ENCODE measurements around the gene RALGAPA1.

The RALGAPA1 gene

GRCh38 chr14:35531960-35532747 is 276.9 kb downstream of the RALGAPA1 start:
- TF ChIP-seq, protein P1, sequence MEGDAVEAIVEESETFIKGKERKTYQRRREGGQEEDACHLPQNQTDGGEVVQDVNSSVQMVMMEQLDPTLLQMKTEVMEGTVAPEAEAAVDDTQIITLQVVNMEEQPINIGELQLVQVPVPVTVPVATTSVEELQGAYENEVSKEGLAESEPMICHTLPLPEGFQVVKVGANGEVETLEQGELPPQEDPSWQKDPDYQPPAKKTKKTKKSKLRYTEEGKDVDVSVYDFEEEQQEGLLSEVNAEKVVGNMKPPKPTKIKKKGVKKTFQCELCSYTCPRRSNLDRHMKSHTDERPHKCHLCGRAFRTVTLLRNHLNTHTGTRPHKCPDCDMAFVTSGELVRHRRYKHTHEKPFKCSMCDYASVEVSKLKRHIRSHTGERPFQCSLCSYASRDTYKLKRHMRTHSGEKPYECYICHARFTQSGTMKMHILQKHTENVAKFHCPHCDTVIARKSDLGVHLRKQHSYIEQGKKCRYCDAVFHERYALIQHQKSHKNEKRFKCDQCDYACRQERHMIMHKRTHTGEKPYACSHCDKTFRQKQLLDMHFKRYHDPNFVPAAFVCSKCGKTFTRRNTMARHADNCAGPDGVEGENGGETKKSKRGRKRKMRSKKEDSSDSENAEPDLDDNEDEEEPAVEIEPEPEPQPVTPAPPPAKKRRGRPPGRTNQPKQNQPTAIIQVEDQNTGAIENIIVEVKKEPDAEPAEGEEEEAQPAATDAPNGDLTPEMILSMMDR (IDR thresholded peaks at IDR 0.05; ENCODE audit: low read depth, low read length), result no peak
- Histone ChIP-seq H3K9me3 (ENCODE audit: severe bottlenecking) (no peaks in the 10 kb centered on the region), H3K27me3 (ENCODE audit: insufficient read depth, low read depth, severe bottlenecking) (no peaks in the 10 kb centered on the region), H3K4me3 (ENCODE audit: low read depth, low read length) (peak overlapping the region; percentile 92), H3K36me3 (peaks cover 42% of the 10 kb centered on the region), H3K27ac (peak overlapping the region; percentile 94)
- no peak for DNase-seq

- Histone ChIP-seq H3K36me3 (peaks cover 31% of the 10 kb centered on the region), H3K9me3 (ENCODE audit: severe bottlenecking) (peaks cover 2% of the 10 kb centered on the region), H3K27me3 (ENCODE audit: insufficient read depth, low read depth, severe bottlenecking) (no peaks in the 10 kb centered on the region), H3K4me3 (ENCODE audit: low read depth, low read length) (no peak overlapping the region), H3K27ac (no peak overlapping the region)
- no peak for DNase-seq
- TF ChIP-seq, protein P1 (IDR thresholded peaks at IDR 0.05; ENCODE audit: low read depth, low read length), result no peak
These were observed 282.1 kb downstream of the RALGAPA1 start for GRCh38 chr14:35526962-35527361.

- Histone ChIP-seq H3K9me3 (ENCODE audit: severe bottlenecking) (peaks cover 2% of the 10 kb centered on the region), H3K4me3 (ENCODE audit: low read depth, low read length) (no peak overlapping the region), H3K27ac (no peak overlapping the region), H3K27me3 (ENCODE audit: insufficient read depth, low read depth, severe bottlenecking) (no peaks in the 10 kb centered on the region), H3K36me3 (peaks cover 31% of the 10 kb centered on the region)
- TF ChIP-seq, protein P1 (IDR thresholded peaks at IDR 0.05; ENCODE audit: low read depth, low read length), result no peak
- DNase-seq, result no peak
These were observed 283.4 kb downstream of the RALGAPA1 start for GRCh38 chr14:35525695-35526094.

DNA sequence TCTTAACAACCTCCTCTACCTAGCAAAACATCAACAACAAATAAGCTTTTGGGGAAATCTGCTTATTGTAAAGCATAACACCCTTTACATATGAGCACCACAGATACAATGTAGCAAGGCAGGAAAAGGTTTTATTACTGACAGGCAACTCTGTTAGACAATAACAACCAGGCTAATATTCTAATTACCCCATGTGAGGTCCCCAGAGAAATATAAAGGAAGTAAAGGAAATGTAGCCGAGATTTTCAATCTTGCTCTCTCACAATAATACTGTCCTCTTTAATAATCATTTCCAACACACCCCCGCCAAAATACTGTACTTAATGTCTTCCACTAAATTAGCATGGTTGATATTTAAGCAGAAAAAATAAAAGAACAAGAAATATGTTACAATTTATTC is 289.1 kb downstream of the RALGAPA1 start:
- Histone ChIP-seq H3K27me3 (ENCODE audit: insufficient read depth, low read depth, severe bottlenecking) (no peaks in the 10 kb centered on the region), H3K27ac (no peak overlapping the region), H3K4me3 (ENCODE audit: low read depth, low read length) (no peak overlapping the region), H3K9me3 (ENCODE audit: severe bottlenecking) (no peaks in the 10 kb centered on the region), H3K36me3 (peaks cover 18% of the 10 kb centered on the region)
- TF ChIP-seq, protein P1 (IDR thresholded peaks at IDR 0.05; ENCODE audit: low read depth, low read length), result no peak
- DNase-seq, result no peak

GRCh38 chr14:35515916-35516315 is 293.2 kb downstream of the RALGAPA1 start:
- no peak for DNase-seq
- Histone ChIP-seq H3K9me3 (ENCODE audit: severe bottlenecking) (no peaks in the 10 kb centered on the region), H3K27me3 (ENCODE audit: insufficient read depth, low read depth, severe bottlenecking) (no peaks in the 10 kb centered on the region), H3K4me3 (ENCODE audit: low read depth, low read length) (no peak overlapping the region), H3K36me3 (peaks cover 21% of the 10 kb centered on the region), H3K27ac (no peak overlapping the region)
- TF ChIP-seq, protein P1 (IDR thresholded peaks at IDR 0.05; ENCODE audit: low read depth, low read length), result no peak

- Histone ChIP-seq H3K4me3 (ENCODE audit: low read depth, low read length) (no peak overlapping the region), H3K36me3 (peaks cover 24% of the 10 kb centered on the region), H3K27me3 (ENCODE audit: insufficient read depth, low read depth, severe bottlenecking) (no peaks in the 10 kb centered on the region), H3K9me3 (ENCODE audit: severe bottlenecking) (no peaks in the 10 kb centered on the region), H3K27ac (no peak overlapping the region)
- TF ChIP-seq, protein P1 (IDR thresholded peaks at IDR 0.05; ENCODE audit: low read depth, low read length), result no peak
- DNase-seq, result no peak
These were observed 296.3 kb downstream of the RALGAPA1 start for GRCh38 chr14:35512765-35513164.

Data from WERI-Rb-1 (cell line).